ENCODE measurements around the gene PRDM13.
"Not testable (repeated sequence)": the region's sequence is repeated elsewhere in the genome, so short reads cannot be mapped to it uniquely, and the experiment has no call there.

Gene PRDM13

GRCh38 chr6:99641270-99641669 is 34.6 kb downstream of the PRDM13 start:
- DNase-seq: no peak

- no peak for DNase-seq
Observed at GRCh38 chr6:99645986-99646385, 39.4 kb downstream of the PRDM13 start.

- DNase-seq: not testable (repeated sequence)
Observed at GRCh38 chr6:99650091-99650571, 43.5 kb downstream of the PRDM13 start.

GRCh38 chr6:99660206-99660605 is 53.6 kb downstream of the PRDM13 start:
- DNase-seq: no peak

- DNase-seq: no peak
Observed at GRCh38 chr6:99661870-99662269, 55.2 kb downstream of the PRDM13 start.

- no peak for DNase-seq
Observed at GRCh38 chr6:99662616-99663015, 56.0 kb downstream of the PRDM13 start.
